T47D (cell line): ENCODE results near the gene PIK3CD.
"Not testable (repeated sequence)": the region's sequence is repeated elsewhere in the genome, so short reads cannot be mapped to it uniquely, and the experiment has no call there.

Source experiments
- DNase-seq, 2 experiments: peaks; one replicate each; pipeline versions ENCODE4 v3.0.0 to v3.0.0-alpha.2; 2011 to 2012; ENCODE audit warnings: low read depth in 1 of 2, low spot score in 1 of 2
- JUND ChIP-seq: IDR thresholded peaks from 2 replicates; pipeline ENCODE4 v1.6.1; 2012; ENCODE audit warnings: low read depth
- in situ Hi-C: cut with HindIII; loops from 2 replicates; pipeline ENCODE4 v1.10.0; 2016; ENCODE audit warnings: low sequenced_read_pairs, low pct_unique_long_range_greater_than_20kb

The PIK3CD gene

GRCh38 chr1:9732123-9732971 is 80.8 kb downstream of the PIK3CD start:
- in situ Hi-C loops: no loop called here
- no peak for TF ChIP-seq JUND
- no peak for DNase-seq

- in situ Hi-C loops: no loop called here
- DNase-seq: no peak
- no peak for TF ChIP-seq JUND
Observed at GRCh38 chr1:9733160-9733789, 81.7 kb downstream of the PIK3CD start.

GRCh38 chr1:9735800-9736199 is 84.3 kb downstream of the PIK3CD start:
- in situ Hi-C loops: no loop called here
- no peak for DNase-seq
- no peak for TF ChIP-seq JUND

- no peak for DNase-seq
- no peak for TF ChIP-seq JUND
- in situ Hi-C loops: no loop called here
Observed at GRCh38 chr1:9736241-9736640, 84.7 kb downstream of the PIK3CD start.

GRCh38 chr1:9737057-9737456 is 85.5 kb downstream of the PIK3CD start:
- no peak for DNase-seq
- in situ Hi-C loops: no loop called here
- no peak for TF ChIP-seq JUND

- DNase-seq: no peak
- no peak for TF ChIP-seq JUND
- in situ Hi-C loops: no loop called here
Observed at GRCh38 chr1:9737671-9738070, 86.1 kb downstream of the PIK3CD start.

GRCh38 chr1:9744106-9744799 is 92.7 kb downstream of the PIK3CD start:
- no peak for TF ChIP-seq JUND
- no peak for DNase-seq
- in situ Hi-C loops: no loop called here

GRCh38 chr1:9746211-9746610 is 94.7 kb downstream of the PIK3CD start:
- DNase-seq: no peak
- in situ Hi-C loops: no loop called here
- no peak for TF ChIP-seq JUND

- TF ChIP-seq JUND: no peak
- DNase-seq: no peak
- in situ Hi-C loops: no loop called here
Observed at GRCh38 chr1:9746651-9747050, 95.1 kb downstream of the PIK3CD start.

GRCh38 chr1:9748391-9748790 is 96.9 kb downstream of the PIK3CD start:
- DNase-seq, in situ Hi-C loops: not testable (repeated sequence)

- no peak for TF ChIP-seq JUND
- in situ Hi-C loops: no loop called here
- DNase-seq: no peak
Observed at GRCh38 chr1:9749361-9749760, 97.8 kb downstream of the PIK3CD start.

- in situ Hi-C loops: no loop called here
- no peak for TF ChIP-seq JUND
Observed at GRCh38 chr1:9751971-9752370, 100.4 kb downstream of the PIK3CD start.

GRCh38 chr1:9753121-9753531 is 101.6 kb downstream of the PIK3CD start:
- no peak for TF ChIP-seq JUND
- in situ Hi-C loops: no loop called here
- no peak for DNase-seq

More at GRCh38 chr1:9751971-9752370, 100.4 kb downstream of the PIK3CD start:
- DNase-seq: no peak
